Measurements from ENCODE around the gene RAMACL. TPM values are rescaled to one million over a fixed set of nuclear protein-coding genes. Genes with fewer than 3 reads are reported as not detected.

RAMACL gene
- total RNA-seq, 2 experiments from 2014 or later, result 0.30 to 0.41 TPM

DNA sequence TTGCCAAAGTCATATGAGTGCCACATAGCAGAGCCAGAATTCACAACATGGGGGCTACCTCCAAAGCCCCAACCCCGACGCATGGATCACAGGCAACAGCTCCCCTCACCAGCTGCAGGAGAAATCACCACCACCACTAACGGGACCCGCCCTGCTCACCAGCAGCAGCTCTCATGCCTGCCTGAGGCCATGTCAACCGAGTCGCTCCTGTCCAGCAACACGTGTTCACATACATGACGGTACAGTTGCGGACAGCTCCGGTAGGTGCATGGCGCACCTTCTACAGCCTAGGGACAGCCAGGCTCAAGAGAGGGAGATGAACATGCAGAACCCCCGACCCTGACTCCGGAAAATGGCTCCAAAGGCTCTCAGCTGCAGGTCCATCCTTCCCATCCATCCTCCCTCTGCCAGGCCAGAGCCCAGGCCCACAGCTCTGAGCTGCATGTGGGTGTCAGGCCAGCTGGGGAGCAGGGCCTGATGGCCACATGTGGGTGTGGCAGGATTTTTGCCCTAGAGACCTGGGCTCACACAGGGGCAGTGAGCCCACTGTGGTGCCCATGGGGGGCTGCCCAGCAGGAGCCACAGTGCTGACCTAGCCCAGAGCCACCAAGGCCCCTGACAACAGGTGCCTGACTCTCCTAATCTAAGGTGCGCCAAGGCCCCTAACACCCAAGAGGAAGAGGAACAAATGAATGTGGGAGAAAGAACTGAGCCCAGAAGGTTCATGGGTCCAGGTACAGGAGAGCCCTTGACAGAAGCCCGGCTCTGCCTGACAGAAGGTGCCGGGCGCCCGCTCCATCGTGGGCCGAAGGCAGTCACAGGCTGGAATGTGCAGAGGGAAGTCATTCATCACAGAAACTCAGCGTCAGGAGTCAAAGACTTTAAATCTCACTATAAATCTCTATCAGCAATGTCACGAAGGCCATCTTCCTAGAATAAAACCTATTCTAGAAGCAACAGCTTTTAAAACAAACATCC, 30.1 kb upstream of the RAMACL start:
- no peak overlapping the region for H3K4me3 ChIP-seq (ENCODE audit: low read depth, low read length, poor library complexity, severe bottlenecking)
- no peaks in the 10 kb centered on the region for H3K9me2 ChIP-seq (ENCODE audit: insufficient read depth, low read length)
- no peaks in the 10 kb centered on the region for H3K4me1 ChIP-seq (ENCODE audit: insufficient read depth, low read length, poor library complexity, severe bottlenecking)
- H3K9me3 ChIP-seq (ENCODE audit: low read length), result no peaks in the 10 kb centered on the region
- H3K27ac ChIP-seq (ENCODE audit: low read depth, low read length, poor library complexity, severe bottlenecking), result no peak overlapping the region
- H3K79me2 ChIP-seq (ENCODE audit: insufficient read depth, low read depth, low read length), result no peaks in the 10 kb centered on the region
- DNase-seq (ENCODE audit: low spot score), result no peak
- H4K20me1 ChIP-seq (ENCODE audit: insufficient read depth, low read length), result no peaks in the 10 kb centered on the region
- ChIA-PET POLR2A (no interaction called here), CTCF (ENCODE audit: unreplicated experiment) (no interaction called here)
- intact Hi-C loops (cut with micrococcal nuclease; ENCODE audit: unreplicated experiment), result no loop called here
- no TSS peak for BruUV-seq (replicated peaks)
- no peak overlapping the region for H3K4me2 ChIP-seq (ENCODE audit: low read length)
- no peak for TF ChIP-seq EZH2phosphoT487 (IDR thresholded peaks at IDR 0.05; ENCODE audit: borderline replicate concordance, low read depth, low read length)
- TF ChIP-seq, protein P1, sequence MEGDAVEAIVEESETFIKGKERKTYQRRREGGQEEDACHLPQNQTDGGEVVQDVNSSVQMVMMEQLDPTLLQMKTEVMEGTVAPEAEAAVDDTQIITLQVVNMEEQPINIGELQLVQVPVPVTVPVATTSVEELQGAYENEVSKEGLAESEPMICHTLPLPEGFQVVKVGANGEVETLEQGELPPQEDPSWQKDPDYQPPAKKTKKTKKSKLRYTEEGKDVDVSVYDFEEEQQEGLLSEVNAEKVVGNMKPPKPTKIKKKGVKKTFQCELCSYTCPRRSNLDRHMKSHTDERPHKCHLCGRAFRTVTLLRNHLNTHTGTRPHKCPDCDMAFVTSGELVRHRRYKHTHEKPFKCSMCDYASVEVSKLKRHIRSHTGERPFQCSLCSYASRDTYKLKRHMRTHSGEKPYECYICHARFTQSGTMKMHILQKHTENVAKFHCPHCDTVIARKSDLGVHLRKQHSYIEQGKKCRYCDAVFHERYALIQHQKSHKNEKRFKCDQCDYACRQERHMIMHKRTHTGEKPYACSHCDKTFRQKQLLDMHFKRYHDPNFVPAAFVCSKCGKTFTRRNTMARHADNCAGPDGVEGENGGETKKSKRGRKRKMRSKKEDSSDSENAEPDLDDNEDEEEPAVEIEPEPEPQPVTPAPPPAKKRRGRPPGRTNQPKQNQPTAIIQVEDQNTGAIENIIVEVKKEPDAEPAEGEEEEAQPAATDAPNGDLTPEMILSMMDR (conservative IDR thresholded peaks at IDR 0.05; ENCODE audit: low read length), result no peak
- H2AFZ ChIP-seq (ENCODE audit: low read length), result no peak overlapping the region
- no peaks in the 10 kb centered on the region for H3K36me3 ChIP-seq (ENCODE audit: insufficient read depth, low read length)

DNA sequence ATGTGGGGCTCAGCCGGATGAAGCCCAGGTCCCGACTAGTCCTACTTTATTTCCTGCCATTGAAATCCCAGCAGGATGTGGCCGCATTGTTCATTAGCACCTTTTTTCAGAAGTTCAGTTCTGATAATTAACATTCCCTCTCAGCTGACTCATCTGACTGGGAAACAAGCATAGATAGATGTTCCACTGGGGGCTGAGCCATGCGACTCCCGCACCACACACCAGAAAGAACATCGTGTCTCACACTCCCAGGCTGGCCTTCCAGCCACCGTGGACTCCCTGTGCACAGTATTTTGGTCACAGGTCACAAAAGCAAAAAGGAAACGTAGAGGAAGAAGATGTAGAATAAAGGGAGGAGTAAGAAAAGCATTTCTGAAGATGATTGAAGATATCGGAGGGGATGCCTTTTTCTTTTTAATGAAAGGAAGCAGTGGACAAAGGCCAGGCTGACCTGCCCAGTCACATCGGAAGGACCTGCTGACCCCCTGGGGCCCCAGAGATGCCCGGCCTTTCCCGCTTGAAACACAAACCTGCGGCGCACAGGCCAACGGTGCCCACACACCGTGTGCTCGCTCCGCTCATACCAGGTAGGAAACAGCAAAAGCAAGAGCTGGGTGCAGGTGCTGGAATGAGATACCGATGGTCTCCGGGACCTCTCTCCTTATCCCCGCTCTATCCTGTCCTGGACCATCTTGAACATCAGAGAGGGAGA, 28.7 kb upstream of the RAMACL start:
- intact Hi-C loops (cut with micrococcal nuclease; ENCODE audit: unreplicated experiment), result no loop called here
- Histone ChIP-seq H3K9me2 (ENCODE audit: insufficient read depth, low read length) (no peaks in the 10 kb centered on the region), H3K9me3 (ENCODE audit: low read length) (no peaks in the 10 kb centered on the region), H2AFZ (ENCODE audit: low read length) (no peak overlapping the region), H3K4me1 (ENCODE audit: insufficient read depth, low read length, poor library complexity, severe bottlenecking) (no peaks in the 10 kb centered on the region), H3K4me2 (ENCODE audit: low read length) (no peak overlapping the region), H3K27ac (ENCODE audit: low read depth, low read length, poor library complexity, severe bottlenecking) (no peak overlapping the region), H3K36me3 (ENCODE audit: insufficient read depth, low read length) (no peaks in the 10 kb centered on the region), H3K79me2 (ENCODE audit: insufficient read depth, low read depth, low read length) (no peaks in the 10 kb centered on the region), H3K4me3 (ENCODE audit: low read depth, low read length, poor library complexity, severe bottlenecking) (no peak overlapping the region), H4K20me1 (ENCODE audit: insufficient read depth, low read length) (no peaks in the 10 kb centered on the region)
- TF ChIP-seq EZH2phosphoT487 (IDR thresholded peaks at IDR 0.05; ENCODE audit: borderline replicate concordance, low read depth, low read length), result no peak
- TF ChIP-seq, protein P1 (conservative IDR thresholded peaks at IDR 0.05; ENCODE audit: low read length), result no peak
- CTCF ChIA-PET (ENCODE audit: unreplicated experiment), result no interaction called here
- POLR2A ChIA-PET, result no interaction called here
- no peak for DNase-seq (ENCODE audit: low spot score)
- no TSS peak for BruUV-seq (replicated peaks)
